Right cardiac atrium (tissue), 5 donors: ENCODE data around the gene ELN. TPM values are rescaled to one million over a fixed set of nuclear protein-coding genes. Genes with fewer than 3 reads are reported as not detected.
A peak's percentile ranks its signal among the peaks of the same experiment; 100 is the strongest.
"Not testable (repeated sequence)": the region's sequence is repeated elsewhere in the genome, so short reads cannot be mapped to it uniquely, and the experiment has no call there.

Experiments
- ATAC-seq, 2 donors: fragments of 200-7000 bp; cut with Tn5 transposase; one replicate each; pipeline versions ENCODE4 v1.8.0 to v1.9.1; 2020; ENCODE audit warnings: moderate library complexity in 2 of 2, mild to moderate bottlenecking in 1 of 2
- DNase-seq, 3 donors: peaks; one replicate each; pipeline ENCODE4 v3.0.0-alpha.2; 2020
- H3K27ac ChIP-seq: one replicate; pipeline ENCODE4 v1.5.1; 2013; ENCODE audit warnings: mild to moderate bottlenecking, low read length, control low read depth, moderate library complexity
- H3K27me3 ChIP-seq: one replicate; pipeline ENCODE4 v1.6.1; 2013; ENCODE audit not compliant: control insufficient read depth, insufficient read depth
- H3K4me1 ChIP-seq: one replicate; pipeline ENCODE4 v1.6.1; 2013; ENCODE audit warnings: low read length; ENCODE audit not compliant: control insufficient read depth, insufficient read depth
- H3K4me3 ChIP-seq: one replicate; pipeline ENCODE4 v1.5.1; 2013; ENCODE audit warnings: low read length, control low read depth
- H3K9me3 ChIP-seq: one replicate; pipeline ENCODE4 v1.6.1; 2013; ENCODE audit warnings: low read length; ENCODE audit not compliant: control insufficient read depth
- WGBS: extraction: QIAGEN DNeasy Blood & Tissue Kit; methylation state at CpG from one replicate; pipeline ENCODE4 v1.1.7; 2013; 5-methylcytosine and 5-hydroxymethylcytosine counted together
- intact Hi-C, 4 donors: fragments of 100-400 bp; cut with DNase I; formaldehyde crosslinking; loops; one replicate each; pipeline versions ENCODE4 v1.11.0 to v1.14.0; 2022 to 2023
- polyA plus RNA-seq: library from polyadenylated mRNA; stranded (reverse); fragments of 200-250 nt; gene quantifications from one replicate; pipeline ENCODE4 v1.2.3, GENCODE V29; 2013
- total RNA-seq, 4 donors: library from RNA; stranded (reverse); fragmentation: NEBNext Ultra II Directional; extraction: Animal tissue kit (Norgen Biotek cat#: 25700); gene quantifications; one replicate each; pipeline ENCODE4 v1.2.1, GENCODE V29; 2021
- donor health status: healthy with polysubstance abuse.
- donor health status: DM: no; HTN: yes; CAD: no.
- donor health status: DM: no; HTN: no; CAD: no.
- donor health status: DM: no; HTN: yes; CAD: no; lungs with severe emphysema.
- donor health status: DM: yes; HTN: yes; CAD: no.

The ELN gene
- total and polyA plus RNA-seq, 5 donors = 73.4 to 323 (median 115) TPM

DNA sequence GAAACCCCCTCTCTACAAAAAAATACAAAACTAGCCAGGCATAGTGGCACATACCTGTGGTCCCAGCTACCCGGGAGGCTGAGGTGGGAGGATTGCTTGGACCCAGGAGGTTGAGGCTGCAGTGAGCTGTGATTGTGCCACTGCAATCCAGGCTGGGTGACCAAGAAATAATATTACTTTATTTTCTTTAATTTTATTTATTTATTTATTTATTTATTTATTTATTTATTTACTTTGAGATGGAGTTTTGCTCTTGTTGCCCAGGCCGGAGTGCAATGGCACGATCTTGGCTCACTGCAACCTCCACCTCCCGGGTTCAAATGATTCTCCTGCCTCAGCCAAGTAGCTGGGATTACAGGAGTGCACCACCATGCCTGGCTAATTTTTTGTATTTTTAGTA lies 16.6 kb upstream of the ELN start:
- H3K4me3 ChIP-seq, H3K27ac ChIP-seq, H3K27me3 ChIP-seq, ATAC-seq, intact Hi-C loops, DNase-seq, H3K4me1 ChIP-seq, H3K9me3 ChIP-seq: not testable (repeated sequence)
- WGBS = 97% methylated on average over 4 of the region's 4 CpGs

DNA sequence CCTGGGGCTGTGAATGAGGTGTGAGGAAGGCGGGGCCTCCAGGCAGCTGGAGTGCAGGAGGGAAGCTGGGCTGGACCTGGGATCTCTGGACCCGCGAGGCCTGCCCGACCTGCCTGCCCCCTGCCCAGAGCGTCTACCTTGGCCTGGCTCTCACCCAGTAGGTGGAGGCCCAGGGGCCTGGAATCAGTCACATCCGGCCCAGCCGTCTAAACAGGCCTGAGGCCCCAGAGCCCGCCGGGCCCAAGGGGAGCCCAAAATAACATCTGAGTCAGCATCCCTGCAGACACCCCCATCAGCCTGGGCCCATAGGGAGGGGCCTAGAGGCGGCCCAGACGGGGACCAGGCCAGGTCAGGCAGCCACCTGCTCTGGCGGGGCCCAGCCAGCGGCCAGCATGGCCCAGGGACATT lies 15.1 kb upstream of the ELN start:
- intact Hi-C loops = no loop called here
- Histone ChIP-seq H3K4me1 (no peaks in the 10 kb centered on the region), H3K27me3 (no peaks in the 10 kb centered on the region), H3K27ac (no peak overlapping the region), H3K9me3 (no peaks in the 10 kb centered on the region), H3K4me3 (no peak overlapping the region)
- WGBS = 70% methylated on average over 13 of the region's 13 CpGs
- ATAC-seq (peak; percentile 34 to 66), DNase-seq (peak in 2 of 3 donors; percentile 26 to 27)

DNA sequence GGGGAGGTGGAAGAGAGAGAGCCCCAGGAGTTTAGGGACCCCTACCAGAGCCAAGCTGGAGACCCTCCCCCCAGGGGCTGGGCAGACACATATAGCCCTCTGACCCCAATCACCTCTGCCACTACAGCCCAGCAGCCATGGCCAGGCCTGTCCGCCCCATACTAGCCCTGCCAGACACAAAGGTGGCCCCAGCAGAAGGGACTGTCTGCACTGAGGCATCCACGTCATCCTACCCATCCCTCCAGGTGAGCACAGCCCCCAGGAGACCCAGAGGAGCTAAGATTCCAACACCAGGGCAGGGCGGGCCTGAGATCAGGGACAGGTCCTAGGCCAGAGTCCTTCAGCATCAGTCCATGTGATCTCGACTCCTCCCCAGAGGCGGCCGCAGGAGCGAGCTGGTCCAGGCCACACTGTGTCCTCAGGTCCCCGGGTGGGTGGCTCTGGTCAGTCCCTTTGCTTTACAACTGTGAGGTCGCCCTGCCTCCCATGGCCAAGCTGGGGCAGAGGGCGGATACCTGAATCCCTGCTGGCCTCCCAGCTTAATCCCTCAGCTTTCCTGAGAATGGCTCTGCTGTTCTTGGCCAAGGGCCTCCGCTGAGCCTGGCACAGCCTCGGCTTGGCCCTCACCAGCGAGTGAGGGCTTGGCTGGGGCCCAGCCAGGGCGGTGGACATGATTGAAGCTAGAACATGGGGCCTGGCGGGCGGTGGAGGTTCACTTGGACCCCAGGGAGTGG lies 14.3 kb upstream of the ELN start:
- ATAC-seq = peak; percentile 59 to 69
- intact Hi-C loops = no loop called here

DNA sequence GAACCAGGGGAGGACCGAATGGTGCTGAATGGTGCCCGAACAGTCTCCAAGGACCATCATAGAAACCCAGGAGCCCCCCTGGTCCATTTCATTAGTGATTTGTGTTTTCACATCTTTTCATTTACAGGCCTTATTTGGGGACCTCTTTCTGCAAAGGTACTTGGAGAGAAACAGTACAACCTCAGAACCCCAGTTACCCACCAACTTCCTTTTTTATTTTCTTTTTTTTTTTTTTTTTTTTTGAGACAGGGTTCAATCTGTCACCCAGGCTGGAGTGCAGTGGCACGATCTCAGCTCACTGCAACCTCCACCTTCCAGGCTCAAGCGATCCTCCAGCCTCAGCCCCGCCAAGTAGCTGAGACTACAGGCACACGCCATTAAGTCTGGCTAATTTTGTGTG lies 13.0 kb upstream of the ELN start:
- WGBS = 81% methylated on average over 6 of the region's 6 CpGs
- ATAC-seq = no peak
- Histone ChIP-seq H3K4me1 (no peaks in the 10 kb centered on the region), H3K27me3 (no peaks in the 10 kb centered on the region), H3K4me3 (no peak overlapping the region), H3K9me3 (no peaks in the 10 kb centered on the region), H3K27ac (no peak overlapping the region)
- intact Hi-C loops = no loop called here
- DNase-seq = peak in 1 of 3 donors; percentile 5

More for the DNA sequence above, 14.3 kb upstream of the ELN start:
- no peak overlapping the region for H3K4me3 ChIP-seq
- no peaks in the 10 kb centered on the region for H3K27me3 ChIP-seq
- no peaks in the 10 kb centered on the region for H3K4me1 ChIP-seq
- no peaks in the 10 kb centered on the region for H3K9me3 ChIP-seq
- 75% methylated on average over 16 of the region's 16 CpGs for WGBS
- no peak overlapping the region for H3K27ac ChIP-seq
- peak; percentile 56 to 82 (median 80) for DNase-seq

DNA sequence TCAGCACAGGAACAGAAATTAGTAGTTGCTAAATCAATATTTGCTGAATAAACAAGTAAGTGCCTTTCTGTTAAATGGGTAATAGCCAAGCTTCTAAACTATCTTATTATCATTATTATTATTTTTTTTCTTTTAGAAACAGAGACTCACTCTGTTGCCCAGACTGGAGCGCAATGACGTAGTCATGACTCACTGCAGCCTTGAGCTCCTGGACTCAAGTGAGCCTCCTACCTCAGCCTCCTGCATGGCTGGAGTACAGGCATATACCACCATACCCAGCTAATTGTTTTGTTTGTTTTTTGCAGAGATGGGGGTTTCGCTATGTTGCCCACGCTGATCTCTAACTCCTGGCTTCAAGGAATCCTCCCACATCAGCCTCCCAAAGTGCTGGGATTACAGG lies 12.3 kb upstream of the ELN start:
- Histone ChIP-seq H3K9me3 (no peaks in the 10 kb centered on the region), H3K4me3 (no peak overlapping the region), H3K27me3 (no peaks in the 10 kb centered on the region), H3K27ac (no peak overlapping the region), H3K4me1 (no peaks in the 10 kb centered on the region)
- ATAC-seq = no peak
- DNase-seq = no peak
- intact Hi-C loops = no loop called here
- 97% methylated on average over 4 of the region's 4 CpGs for WGBS

DNA sequence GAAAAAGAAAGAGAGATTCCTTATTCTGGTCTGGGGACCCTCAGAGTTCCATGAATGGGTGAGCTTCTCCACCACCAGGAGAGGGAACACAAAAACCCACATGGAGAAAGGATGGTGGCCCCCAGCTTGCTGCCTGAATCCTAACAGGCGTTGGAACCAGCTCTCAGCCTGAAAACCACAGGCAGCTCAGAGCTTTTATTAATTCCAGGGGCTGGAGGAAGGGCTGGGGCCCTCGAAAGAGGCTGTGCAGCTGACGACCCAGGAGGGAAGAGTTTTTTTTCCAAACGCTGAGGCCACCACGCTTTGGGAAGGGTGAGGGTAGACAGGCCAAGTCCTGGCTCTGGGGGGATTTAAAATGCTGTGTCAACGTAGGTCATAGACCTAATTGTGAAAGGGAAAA lies 10.8 kb upstream of the ELN start:
- ATAC-seq (no peak), DNase-seq (peak in 1 of 3 donors; percentile 2)
- intact Hi-C loops = no loop called here
- WGBS = 68% methylated on average over 6 of the region's 6 CpGs
- Histone ChIP-seq H3K27ac (no peak overlapping the region), H3K27me3 (no peaks in the 10 kb centered on the region), H3K4me1 (peaks cover under 1% of the 10 kb centered on the region), H3K4me3 (no peak overlapping the region), H3K9me3 (no peaks in the 10 kb centered on the region)

DNA sequence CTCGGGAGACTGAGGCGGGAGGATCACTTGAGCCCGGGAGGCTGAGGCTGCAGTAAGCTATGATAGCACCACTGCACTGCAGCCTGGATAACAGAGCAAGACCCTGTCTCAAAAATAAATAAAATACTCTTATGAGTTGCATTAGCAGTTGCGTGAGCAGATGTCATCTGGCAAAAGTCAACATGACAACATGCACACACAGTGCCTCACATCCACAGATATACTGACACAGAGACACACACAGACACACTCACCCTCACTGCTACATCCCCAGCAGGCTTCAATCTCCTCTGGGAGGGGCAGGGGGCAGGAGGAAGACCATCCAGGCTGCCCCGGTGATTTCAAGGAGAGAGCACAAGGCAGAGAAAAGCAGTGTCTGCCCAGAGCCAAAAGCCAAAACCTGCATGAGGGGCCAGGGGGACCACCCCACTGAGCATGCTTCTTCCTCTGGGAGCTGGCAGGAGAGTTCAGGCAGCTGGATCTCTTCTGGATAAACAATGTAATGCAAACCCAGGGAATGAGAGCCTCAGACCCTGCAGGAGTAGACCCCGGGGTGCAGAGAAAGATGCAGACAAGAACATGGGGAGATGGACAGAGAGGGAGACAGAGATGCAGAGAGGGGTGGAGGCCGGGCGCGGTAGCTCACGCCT lies 9.6 kb upstream of the ELN start:
- no peaks in the 10 kb centered on the region for H3K27me3 ChIP-seq
- H3K9me3 ChIP-seq = no peaks in the 10 kb centered on the region
- intact Hi-C loops = no loop called here
- peaks cover 4% of the 10 kb centered on the region for H3K4me1 ChIP-seq
- DNase-seq (peak in 1 of 3 donors; percentile 17), ATAC-seq (no peak)
- H3K27ac ChIP-seq = no peak overlapping the region
- 81% methylated on average over 10 of the region's 10 CpGs for WGBS
- H3K4me3 ChIP-seq = no peak overlapping the region

DNA sequence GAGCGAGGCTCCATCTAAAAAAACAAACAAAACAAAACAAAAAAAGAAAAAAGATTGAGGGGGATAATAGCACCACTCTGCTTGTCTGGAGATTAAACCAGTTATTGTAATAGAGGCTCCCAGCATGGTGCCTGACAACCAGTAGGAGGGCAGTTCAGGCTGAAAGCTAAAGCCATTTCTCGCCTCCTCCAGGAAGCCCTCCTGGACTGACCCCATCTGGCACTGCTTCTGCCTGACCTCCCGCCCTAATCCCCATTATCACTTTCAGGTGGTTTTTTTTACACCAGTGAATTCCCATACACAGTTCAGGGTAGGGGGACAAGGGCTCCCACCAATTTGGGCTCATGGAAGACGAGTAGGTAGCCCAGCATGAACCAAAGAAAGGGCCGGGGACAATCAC lies 8.8 kb upstream of the ELN start:
- peaks cover 4% of the 10 kb centered on the region for H3K4me1 ChIP-seq
- DNase-seq (no peak), ATAC-seq (no peak)
- H3K27ac ChIP-seq = no peak overlapping the region
- H3K9me3 ChIP-seq = no peaks in the 10 kb centered on the region
- no peaks in the 10 kb centered on the region for H3K27me3 ChIP-seq
- WGBS = 83% methylated on average over 5 of the region's 5 CpGs
- intact Hi-C loops = no loop called here
- H3K4me3 ChIP-seq = no peak overlapping the region

DNA sequence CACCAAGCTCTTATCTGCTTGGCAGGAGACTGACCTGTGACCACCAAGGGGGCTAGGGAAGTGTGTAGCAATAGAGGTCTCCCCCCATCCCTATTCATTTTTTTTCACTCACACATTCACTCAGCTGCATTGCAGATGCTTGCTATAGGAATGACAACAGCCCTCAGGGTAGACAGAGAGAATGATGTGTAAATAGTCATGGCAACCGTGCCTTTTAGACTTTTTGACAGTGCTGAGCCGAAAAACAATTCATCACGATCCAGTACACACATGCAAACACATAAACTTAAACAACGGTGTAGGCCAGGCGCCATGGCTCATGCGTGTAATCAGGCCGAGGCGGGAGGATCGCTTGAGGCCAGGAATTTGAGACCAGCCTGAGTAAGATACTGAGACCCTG lies 7.6 kb upstream of the ELN start:
- Histone ChIP-seq H3K4me1 (peaks cover 4% of the 10 kb centered on the region), H3K9me3 (no peaks in the 10 kb centered on the region), H3K27ac (no peak overlapping the region), H3K27me3 (no peaks in the 10 kb centered on the region), H3K4me3 (no peak overlapping the region)
- intact Hi-C loops = loop anchor here in 1 of 4 donors (10.0 kb wide), 1 partner anchor 126 kb away; no protein-coding TSS in a partner anchor
- WGBS = 92% methylated on average over 9 of the region's 9 CpGs
- ATAC-seq (no peak), DNase-seq (no peak)

DNA sequence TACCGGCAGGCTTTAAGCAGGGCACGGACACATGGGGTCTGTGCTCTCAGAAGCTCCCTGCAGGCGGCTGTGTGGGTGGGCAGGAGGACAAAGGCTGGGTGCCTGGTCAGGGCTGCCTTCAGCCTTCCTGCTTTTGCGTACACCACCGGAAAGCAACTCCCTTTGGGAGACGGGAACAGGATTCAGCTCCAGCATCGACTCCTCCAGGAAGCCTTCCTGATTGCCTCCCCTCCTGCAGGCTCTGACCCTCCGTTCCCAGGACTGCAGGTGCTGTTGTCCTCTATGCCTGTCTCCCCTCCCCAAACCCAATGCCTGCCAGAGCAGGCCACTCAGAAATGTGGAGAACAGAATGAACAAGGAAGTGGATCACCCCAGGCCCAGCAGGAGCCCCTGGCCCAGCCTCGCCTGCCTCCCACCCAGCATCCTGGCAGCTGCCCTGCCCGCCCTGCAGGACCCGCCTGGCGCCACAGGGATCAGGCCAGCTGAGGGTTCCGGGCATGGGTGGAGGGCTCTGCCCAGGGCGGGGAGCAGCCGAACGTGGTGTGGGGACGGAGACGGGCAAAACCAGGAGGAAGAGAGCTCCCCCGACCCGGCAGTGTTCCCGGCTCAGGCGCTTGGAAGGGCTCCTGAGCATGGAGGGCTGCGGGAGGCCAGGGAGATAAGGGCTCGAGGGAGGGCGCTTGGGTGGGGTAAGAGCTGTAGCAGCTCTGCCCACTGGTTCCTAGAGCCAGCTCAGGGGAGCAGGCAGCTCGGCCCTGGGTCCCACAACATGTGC lies 6.2 kb upstream of the ELN start:
- ATAC-seq (peak; percentile 22 to 39), DNase-seq (peak in 2 of 3 donors; percentile 67 to 77)
- H3K4me1 ChIP-seq = peaks cover 4% of the 10 kb centered on the region
- intact Hi-C loops = loop anchor here in 1 of 4 donors (10.0 kb wide), 1 partner anchor 127 kb away; no protein-coding TSS in a partner anchor
- WGBS = 54% methylated on average over 26 of the region's 26 CpGs
- H3K27me3 ChIP-seq = no peaks in the 10 kb centered on the region
- H3K4me3 ChIP-seq = no peak overlapping the region
- H3K27ac ChIP-seq = no peak overlapping the region
- no peaks in the 10 kb centered on the region for H3K9me3 ChIP-seq

DNA sequence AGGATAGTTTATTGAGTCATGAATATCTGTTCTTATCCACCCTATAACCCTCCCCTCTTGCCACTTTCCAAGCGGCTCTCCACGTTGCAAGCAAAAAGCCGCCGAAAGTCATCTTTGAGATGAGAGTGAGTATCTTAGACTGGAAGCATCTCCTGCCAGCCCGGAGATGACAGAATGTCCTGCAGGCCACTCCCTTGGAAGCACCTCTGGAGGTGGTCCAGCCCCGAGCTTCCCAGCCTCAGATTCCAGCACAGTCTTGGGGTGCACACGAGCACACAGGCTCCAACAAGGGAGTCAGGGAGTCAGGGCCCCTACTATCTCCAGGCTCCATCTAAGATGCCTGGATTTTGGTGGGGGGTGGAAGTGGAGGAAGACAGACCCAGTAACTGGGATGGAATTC lies 5.5 kb upstream of the ELN start:
- Histone ChIP-seq H3K4me3 (no peak overlapping the region), H3K27ac (peak overlapping the region; percentile 10)
- peak in 1 of 3 donors; percentile 62 for DNase-seq

More for the DNA sequence above, 5.5 kb upstream of the ELN start:
- H3K9me3 ChIP-seq = no peaks in the 10 kb centered on the region
- WGBS = 63% methylated on average over 7 of the region's 7 CpGs
- ATAC-seq = no peak
- intact Hi-C loops = loop anchor here in 1 of 4 donors (10.0 kb wide), 1 partner anchor 128 kb away; no protein-coding TSS in a partner anchor
- H3K4me1 ChIP-seq = peaks cover 4% of the 10 kb centered on the region
- no peaks in the 10 kb centered on the region for H3K27me3 ChIP-seq
